Breast epithelium (tissue), 3 donors: ENCODE data around the gene TMEM121.

Experiments used
- CTCF ChIP-seq, 3 donors: fragments of 450-650 bp; IDR thresholded peaks; one replicate each; pipeline ENCODE4 v1.5.1; 2016 to 2017; ENCODE audit warnings: antibody characterized with exemption in 3 of 3, mild to moderate bottlenecking in 3 of 3, moderate library complexity in 3 of 3
- POLR2A ChIP-seq: fragments of 450-650 bp; IDR thresholded peaks from one replicate; pipeline ENCODE4 v1.6.1; 2016; ENCODE audit warnings: antibody characterized with exemption, mild to moderate bottlenecking, moderate library complexity
- POLR2AphosphoS5 ChIP-seq, 3 donors: sonication (generic); formaldehyde crosslinking; IDR thresholded peaks; one replicate each; pipeline ENCODE4 v1.6.1; 2017; ENCODE audit warnings: antibody characterized with exemption in 3 of 3

GRCh38 chr14:105495101-105495989 lies 31.0 kb upstream of the TMEM121 start:
- TF ChIP-seq CTCF (IDR thresholded peaks at IDR 0.05) (no peak), POLR2A (no peak), POLR2AphosphoS5 (IDR thresholded peaks at IDR 0.05) (no peak)
